NCI-H510A (cell line): ENCODE data around the gene TMED7.

ENCODE experiments used
- DNase-seq: peaks from one replicate; lab custom pipeline; 2025; lab: John Stamatoyannopoulos, UW

Gene TMED7

GRCh38 chr5:115580941-115581340 is 44.9 kb downstream of the TMED7 start:
- no peak for DNase-seq

GRCh38 chr5:115579747-115580173 is 46.1 kb downstream of the TMED7 start:
- no peak for DNase-seq

- DNase-seq = no peak
Measured at GRCh38 chr5:115579216-115579615, 46.6 kb downstream of the TMED7 start.

- no peak for DNase-seq
Measured at GRCh38 chr5:115578657-115579056, 47.2 kb downstream of the TMED7 start.

GRCh38 chr5:115577741-115578140 is 48.1 kb downstream of the TMED7 start:
- DNase-seq = no peak

- DNase-seq = no peak
Measured at GRCh38 chr5:115577329-115577728, 48.5 kb downstream of the TMED7 start.

GRCh38 chr5:115575167-115576070 is 50.4 kb downstream of the TMED7 start:
- DNase-seq = no peak

- DNase-seq = no peak
Measured at GRCh38 chr5:115573133-115573532, 52.7 kb downstream of the TMED7 start.

- no peak for DNase-seq
Measured at GRCh38 chr5:115571441-115571878, 54.4 kb downstream of the TMED7 start.

- DNase-seq = no peak
Measured at GRCh38 chr5:115568668-115569067, 57.2 kb downstream of the TMED7 start.

GRCh38 chr5:115565233-115565632 is 60.6 kb downstream of the TMED7 start:
- DNase-seq = no peak
